Activated CD8-positive, alpha-beta T cell treated with anti-CD3 and anti-CD28 coated beads, Interleukin-2, amount 10 ng/mL, durations not matched to agents 7 days and 5 days (primary cell): Measurements from ENCODE around the gene SIK3. TPM values are rescaled to one million over a fixed set of nuclear protein-coding genes. Genes with fewer than 3 reads are reported as not detected.
A peak's percentile ranks its signal among the peaks of the same experiment; 100 is the strongest.

Source experiments
- ATAC-seq: fragments of 150-1000 bp; cut with Tn5 transposase; one replicate; pipeline ENCODE4 v1.10.0; 2021; ENCODE audit warnings: moderate library complexity
- CTCF ChIA-PET: fragments of 350-600 bp; sonication (Branson Sonifier 250); formaldehyde crosslinking; loops from one replicate; lab custom pipeline; 2021; ENCODE audit warnings: antibody characterized with exemption; lab: Charles Lee
- POLR2A ChIA-PET: fragments of 350-600 bp; sonication (Branson Sonifier 250); formaldehyde crosslinking; loops from one replicate; lab custom pipeline; 2021; ENCODE audit warnings: antibody characterized with exemption; lab: Charles Lee
- DNase-seq: peaks from one replicate; pipeline ENCODE4 v3.0.0-alpha.2; 2020
- H3K27ac Mint-ChIP-seq: one replicate; pipeline ENCODE4 v1.8.0; 2021; ENCODE audit warnings: mild to moderate bottlenecking, mixed read lengths
- H3K27me3 Mint-ChIP-seq: one replicate; pipeline ENCODE4 v1.8.0; 2021; ENCODE audit warnings: low read depth, mixed read lengths
- H3K36me3 Mint-ChIP-seq: one replicate; pipeline ENCODE4 v1.8.0; 2021; ENCODE audit warnings: low read depth, mixed read lengths
- H3K4me1 Mint-ChIP-seq: one replicate; pipeline ENCODE4 v1.8.0; 2021; ENCODE audit warnings: low read depth, mixed read lengths
- H3K4me3 Mint-ChIP-seq: one replicate; pipeline ENCODE4 v1.8.0; 2021; ENCODE audit warnings: mild to moderate bottlenecking, mixed read lengths
- H3K9me3 Mint-ChIP-seq: one replicate; pipeline ENCODE4 v1.8.0; 2022; ENCODE audit warnings: mixed read lengths; ENCODE audit not compliant: insufficient read depth
- total RNA-seq, 2 experiments: library from RNA; stranded (reverse); gene quantifications; one replicate each; pipeline ENCODE4 v1.2.3, GENCODE V29; 2021

The SIK3 gene
- total RNA-seq, 2 experiments from 2014 or later, result 25.9 to 31.4 TPM

DNA sequence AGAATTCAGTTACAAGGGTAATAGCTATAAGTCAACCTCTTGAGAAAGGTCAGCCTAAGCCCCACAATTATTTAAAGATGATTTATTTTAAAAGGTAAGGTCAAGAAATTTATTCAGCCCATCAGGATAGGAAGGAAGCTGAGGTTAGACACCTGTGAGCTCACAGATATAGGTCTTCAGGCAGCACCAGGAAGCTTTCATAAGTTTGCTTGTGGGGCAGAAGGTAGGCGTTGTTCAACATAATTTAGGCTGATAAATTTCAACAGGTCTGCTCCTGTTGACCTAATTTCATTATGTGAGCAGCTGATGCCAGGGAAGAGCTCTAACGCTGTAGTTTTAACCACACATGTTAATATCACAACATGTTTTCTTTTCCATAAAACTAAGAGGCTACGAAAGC is 142.7 kb downstream of the SIK3 start:
- H3K9me3 Mint-ChIP-seq, result no peaks in the 10 kb centered on the region
- POLR2A ChIA-PET, result interaction anchor here (0.7 kb wide), 1 partner anchor 106 kb away, joined by 3 read pairs; no protein-coding TSS in a partner anchor
- no peak for ATAC-seq

DNA sequence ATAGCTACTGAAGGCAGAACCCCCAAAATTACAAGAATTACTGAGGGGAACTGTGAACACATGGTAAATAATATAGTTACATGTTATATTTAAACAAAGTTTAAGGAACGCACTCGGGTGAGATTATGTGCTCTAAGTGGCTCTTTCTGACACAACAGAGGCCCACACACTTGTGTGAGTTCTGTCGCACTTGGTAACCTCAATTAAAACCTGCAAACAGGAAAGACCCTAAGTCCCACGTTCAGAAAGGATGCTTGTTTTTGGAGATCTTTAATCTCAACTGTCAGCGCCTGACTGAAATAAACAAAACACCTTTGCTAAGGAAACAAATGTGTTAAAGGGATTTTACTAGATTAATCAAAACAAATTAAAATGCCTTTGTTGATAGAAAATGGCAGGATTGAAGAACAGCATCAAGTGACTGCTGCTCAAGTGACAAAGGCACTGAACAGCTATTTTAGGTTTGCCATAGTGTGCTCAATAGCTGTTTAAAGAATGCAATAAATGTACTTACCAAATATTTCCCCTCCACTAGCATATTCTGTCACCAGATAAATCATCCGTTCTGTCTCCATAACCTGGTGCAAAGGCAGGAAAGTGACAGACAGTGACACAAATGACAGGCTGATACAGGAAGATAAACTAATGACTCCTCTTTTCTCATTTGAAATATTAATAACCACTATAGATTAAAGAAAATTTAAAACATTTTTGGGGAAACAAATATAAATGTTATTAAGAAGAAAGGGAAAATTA is 144.5 kb downstream of the SIK3 start:
- ATAC-seq, result no peak
- ChIA-PET POLR2A (no interaction called here), CTCF (interaction anchor here (1.5 kb wide), 1 partner anchor 73 kb away, joined by 3 read pairs; no protein-coding TSS in a partner anchor)

More for the DNA sequence above, 142.7 kb downstream of the SIK3 start:
- no peak overlapping the region for H3K27ac Mint-ChIP-seq
- no peak overlapping the region for H3K4me3 Mint-ChIP-seq
- DNase-seq, result no peak
- CTCF ChIA-PET, result interaction anchor here (1.0 kb wide), 1 partner anchor 18 kb away, joined by 5 read pairs; no protein-coding TSS in a partner anchor
- H3K4me1 Mint-ChIP-seq, result peaks cover 23% of the 10 kb centered on the region
- no peaks in the 10 kb centered on the region for H3K27me3 Mint-ChIP-seq
- H3K36me3 Mint-ChIP-seq, result peaks cover 14% of the 10 kb centered on the region

GRCh38 chr11:116951762-116952161 is 146.5 kb downstream of the SIK3 start:
- H3K36me3 Mint-ChIP-seq, result peaks cover 32% of the 10 kb centered on the region
- ATAC-seq (no peak), DNase-seq (no peak)
- H3K27me3 Mint-ChIP-seq, result no peaks in the 10 kb centered on the region
- no peak overlapping the region for H3K27ac Mint-ChIP-seq
- CTCF ChIA-PET, result interaction anchor here (1.4 kb wide), 1 partner anchor 72 kb away, joined by 3 read pairs; no protein-coding TSS in a partner anchor
- H3K4me1 Mint-ChIP-seq, result peaks cover 31% of the 10 kb centered on the region
- H3K4me3 Mint-ChIP-seq, result no peak overlapping the region
- H3K9me3 Mint-ChIP-seq, result no peaks in the 10 kb centered on the region
- POLR2A ChIA-PET, result no interaction called here

More for the DNA sequence above, 144.5 kb downstream of the SIK3 start:
- no peaks in the 10 kb centered on the region for H3K9me3 Mint-ChIP-seq
- no peak overlapping the region for H3K4me3 Mint-ChIP-seq
- H3K27ac Mint-ChIP-seq, result no peak overlapping the region
- peaks cover 26% of the 10 kb centered on the region for H3K36me3 Mint-ChIP-seq
- DNase-seq, result no peak
- H3K27me3 Mint-ChIP-seq, result no peaks in the 10 kb centered on the region
- H3K4me1 Mint-ChIP-seq, result peaks cover 27% of the 10 kb centered on the region

GRCh38 chr11:116950210-116950609 is 148.0 kb downstream of the SIK3 start:
- no peak overlapping the region for H3K27ac Mint-ChIP-seq
- ATAC-seq, result no peak
- peaks cover 18% of the 10 kb centered on the region for H3K4me1 Mint-ChIP-seq
- H3K4me3 Mint-ChIP-seq, result no peak overlapping the region
- no peaks in the 10 kb centered on the region for H3K27me3 Mint-ChIP-seq
- peaks cover 33% of the 10 kb centered on the region for H3K36me3 Mint-ChIP-seq
- no peaks in the 10 kb centered on the region for H3K9me3 Mint-ChIP-seq
- CTCF ChIA-PET, result interaction anchor here (1.0 to 2.5 kb wide), 2 partner anchors 8 to 156 kb away, joined by 4 to 8 read pairs; no protein-coding TSS in a partner anchor
- POLR2A ChIA-PET, result no interaction called here
- DNase-seq, result no peak

DNA sequence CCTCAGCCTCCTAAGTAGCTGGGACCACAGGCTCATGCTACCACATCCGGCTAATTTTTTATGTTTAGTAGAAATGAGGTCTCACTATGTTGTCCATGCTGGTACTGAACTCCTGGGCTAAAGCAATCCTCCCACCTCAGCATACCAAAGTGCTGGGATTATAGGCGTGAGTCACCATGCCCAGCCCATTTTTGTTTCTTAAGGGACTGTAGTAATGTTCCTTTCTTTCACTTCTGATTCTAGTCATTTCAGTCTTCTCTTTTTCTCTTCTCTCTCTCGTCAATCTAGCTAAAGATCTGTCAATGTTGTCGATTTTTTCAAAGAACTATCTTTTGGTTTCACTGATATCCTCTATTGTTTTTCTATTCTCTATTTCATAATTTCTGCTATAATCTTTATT is 149.8 kb downstream of the SIK3 start:
- Mint-ChIP-seq H3K36me3 (peaks cover 32% of the 10 kb centered on the region), H3K27ac (peak overlapping the region; percentile 22), H3K4me1 (peaks cover 10% of the 10 kb centered on the region), H3K4me3 (no peak overlapping the region), H3K9me3 (no peaks in the 10 kb centered on the region), H3K27me3 (no peaks in the 10 kb centered on the region)
- ATAC-seq (peak; percentile 49), DNase-seq (no peak)
- ChIA-PET POLR2A (interaction anchor here (1.2 to 2.7 kb wide), 2 partner anchors 18 to 37 kb away, joined by 3 to 7 read pairs; no protein-coding TSS in a partner anchor), CTCF (interaction anchor here (0.7 to 2.5 kb wide), 4 partner anchors 14 to 158 kb away, joined by 3 to 8 read pairs (median 4); no protein-coding TSS in a partner anchor)

DNA sequence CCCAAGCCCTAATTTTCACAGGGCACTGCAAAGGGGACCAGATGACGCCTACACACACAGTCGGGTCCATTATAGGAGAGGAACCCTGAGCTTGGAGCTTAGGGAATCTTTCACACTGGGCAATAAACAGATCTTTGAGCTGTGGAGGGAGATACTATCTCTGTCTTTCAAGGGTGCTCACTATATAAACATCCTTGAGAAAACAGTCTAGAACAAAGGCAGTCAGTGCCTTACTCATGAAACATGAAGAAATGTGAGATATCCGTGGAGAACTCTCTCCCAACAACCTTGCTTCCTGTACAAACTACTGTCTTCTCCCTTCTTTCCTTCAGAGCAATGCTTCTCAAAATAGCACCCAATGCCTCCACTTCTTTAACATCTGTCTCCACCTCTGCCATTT is 151.8 kb downstream of the SIK3 start:
- no peaks in the 10 kb centered on the region for H3K9me3 Mint-ChIP-seq
- H3K27ac Mint-ChIP-seq, result no peak overlapping the region
- no peak overlapping the region for H3K4me3 Mint-ChIP-seq
- CTCF ChIA-PET, result interaction anchor here (0.7 kb wide), 1 partner anchor 9 kb away, joined by 3 read pairs; no protein-coding TSS in a partner anchor
- POLR2A ChIA-PET, result interaction anchor here (2.7 kb wide), 1 partner anchor 16 kb away, joined by 7 read pairs; no protein-coding TSS in a partner anchor
- H3K27me3 Mint-ChIP-seq, result no peaks in the 10 kb centered on the region
- peaks cover 32% of the 10 kb centered on the region for H3K36me3 Mint-ChIP-seq
- ATAC-seq, result no peak
- H3K4me1 Mint-ChIP-seq, result peaks cover 8% of the 10 kb centered on the region
- DNase-seq, result no peak

DNA sequence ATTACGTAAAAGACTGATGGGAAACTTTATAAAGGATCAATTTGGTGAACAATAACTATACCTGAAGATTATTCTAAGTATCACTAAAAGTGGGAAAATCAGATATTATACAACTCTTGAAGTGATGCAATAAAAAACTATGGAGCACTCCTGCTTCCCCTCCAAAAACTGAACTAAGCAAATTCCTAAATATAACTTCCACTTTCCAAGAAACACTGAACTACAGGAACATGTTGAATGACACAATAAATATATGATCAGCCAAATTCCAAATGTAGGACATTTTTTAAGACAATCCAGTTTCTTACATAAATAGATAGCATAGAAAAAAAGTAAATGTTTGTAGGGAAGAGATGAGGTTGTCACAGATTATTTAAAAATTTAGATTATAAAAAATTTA is 158.7 kb downstream of the SIK3 start:
- no peak for DNase-seq
- ChIA-PET CTCF (no interaction called here), POLR2A (no interaction called here)
- no peak overlapping the region for H3K27ac Mint-ChIP-seq
- ATAC-seq, result no peak
- no peaks in the 10 kb centered on the region for H3K4me1 Mint-ChIP-seq
- peaks cover 8% of the 10 kb centered on the region for H3K36me3 Mint-ChIP-seq
- H3K9me3 Mint-ChIP-seq, result no peaks in the 10 kb centered on the region
- H3K4me3 Mint-ChIP-seq, result no peak overlapping the region
- H3K27me3 Mint-ChIP-seq, result no peaks in the 10 kb centered on the region

- POLR2A ChIA-PET, result no interaction called here
- Mint-ChIP-seq H3K9me3 (no peaks in the 10 kb centered on the region), H3K4me1 (no peaks in the 10 kb centered on the region), H3K36me3 (peaks cover 13% of the 10 kb centered on the region), H3K27me3 (no peaks in the 10 kb centered on the region), H3K4me3 (no peak overlapping the region), H3K27ac (no peak overlapping the region)
- DNase-seq, result no peak
- ATAC-seq, result no peak
- CTCF ChIA-PET, result no interaction called here
Measured at GRCh38 chr11:116938471-116939070, 159.7 kb downstream of the SIK3 start.

- DNase-seq (no peak), ATAC-seq (no peak)
- POLR2A ChIA-PET, result no interaction called here
- Mint-ChIP-seq H3K27ac (no peak overlapping the region), H3K4me1 (peaks cover 9% of the 10 kb centered on the region), H3K9me3 (peaks cover 5% of the 10 kb centered on the region), H3K27me3 (no peaks in the 10 kb centered on the region), H3K4me3 (no peak overlapping the region), H3K36me3 (peaks cover 18% of the 10 kb centered on the region)
- CTCF ChIA-PET, result interaction anchor here (1.0 to 1.4 kb wide), 3 partner anchors 9 to 24 kb away, joined by 3 to 5 read pairs (median 3); no protein-coding TSS in a partner anchor
Measured at GRCh38 chr11:116936754-116937446, 161.3 kb downstream of the SIK3 start.

DNA sequence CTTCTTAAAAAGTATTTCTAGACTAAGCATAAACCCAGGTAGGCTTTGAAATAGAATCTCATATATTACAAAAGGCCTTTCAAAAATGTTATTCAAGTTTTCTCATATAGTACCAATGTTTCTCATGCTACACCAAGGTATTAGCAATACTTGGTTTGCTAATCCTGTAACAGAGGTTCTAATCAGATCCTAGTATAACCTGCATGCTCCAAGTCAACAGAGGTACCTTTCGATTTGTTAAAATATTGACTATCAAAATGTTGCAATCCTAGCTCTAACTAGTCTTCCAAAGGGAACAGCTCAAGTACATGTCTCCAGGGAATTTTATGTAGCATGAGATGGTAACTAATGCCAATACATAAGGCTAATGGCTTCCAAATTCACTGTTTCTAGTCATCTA is 162.7 kb downstream of the SIK3 start:
- ATAC-seq (no peak), DNase-seq (no peak)
- ChIA-PET POLR2A (no interaction called here), CTCF (no interaction called here)
- Mint-ChIP-seq H3K36me3 (peaks cover 23% of the 10 kb centered on the region), H3K27ac (no peak overlapping the region), H3K9me3 (peaks cover 5% of the 10 kb centered on the region), H3K27me3 (no peaks in the 10 kb centered on the region), H3K4me3 (no peak overlapping the region), H3K4me1 (peaks cover 23% of the 10 kb centered on the region)

DNA sequence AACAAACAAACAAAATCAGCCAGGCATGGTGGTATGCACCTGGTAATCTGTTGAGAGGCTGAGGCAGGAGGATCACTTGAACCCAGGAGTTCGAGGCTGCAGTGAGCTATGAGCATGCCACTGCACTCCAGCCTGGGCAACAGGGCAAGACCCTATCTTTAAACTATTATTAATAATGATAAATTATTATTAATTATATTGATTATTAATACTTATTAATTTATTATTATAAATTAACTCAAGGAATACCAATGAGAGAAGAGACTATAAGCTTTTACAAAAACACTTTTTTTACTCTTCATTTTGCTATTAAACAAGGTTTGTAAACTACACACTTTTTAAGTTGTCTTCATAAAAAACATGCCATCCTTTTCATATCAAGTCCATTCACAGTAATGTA is 163.1 kb downstream of the SIK3 start:
- ChIA-PET POLR2A (no interaction called here), CTCF (interaction anchor here (0.6 kb wide), 1 partner anchor 55 kb away, joined by 3 read pairs; no protein-coding TSS in a partner anchor)
- no peak for ATAC-seq
- Mint-ChIP-seq H3K27ac (no peak overlapping the region), H3K27me3 (no peaks in the 10 kb centered on the region), H3K36me3 (peaks cover 23% of the 10 kb centered on the region), H3K4me1 (peaks cover 27% of the 10 kb centered on the region), H3K4me3 (no peak overlapping the region), H3K9me3 (peaks cover 5% of the 10 kb centered on the region)
- no peak for DNase-seq
